Esophagus muscularis mucosa (tissue), 3 donors: ENCODE results near the gene IWS1.

ENCODE experiments used
- POLR2A ChIP-seq: fragments of 450-650 bp; IDR thresholded peaks from one replicate; pipeline ENCODE4 v1.6.1; 2017; ENCODE audit warnings: antibody characterized with exemption, moderate library complexity, mild to moderate bottlenecking, low read depth
- TF ChIP-seq, protein P1 (sequence below), 3 experiments: fragments of 200-600 bp in 2 of 3; fragments of 450-650 bp in 1 of 3; sonication (generic) in 2 of 3; IDR thresholded peaks; one replicate each; pipeline ENCODE4 v1.5.1; 2017 to 2019; ENCODE audit warnings: antibody characterized with exemption in 3 of 3, mild to moderate bottlenecking in 2 of 3, moderate library complexity in 1 of 3

DNA sequence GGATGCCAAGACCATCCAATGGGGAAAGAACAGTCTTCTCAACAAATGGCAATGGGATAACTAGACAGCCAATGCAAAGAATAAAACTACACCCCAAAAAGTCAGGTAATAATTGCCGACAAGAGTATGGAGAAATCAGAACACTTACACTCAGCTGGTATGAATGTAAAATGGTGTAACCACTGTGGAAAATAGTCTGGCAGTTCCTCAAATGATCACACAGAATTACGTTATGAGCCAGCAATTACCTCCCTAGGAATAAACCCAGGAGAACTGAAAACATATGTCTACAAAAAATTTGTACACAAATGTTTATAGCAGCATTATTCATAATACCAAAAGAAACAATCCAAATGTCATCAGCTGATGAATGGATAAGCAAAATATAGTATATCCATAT is 8.8 kb downstream of the IWS1 start:
- TF ChIP-seq, protein P1, sequence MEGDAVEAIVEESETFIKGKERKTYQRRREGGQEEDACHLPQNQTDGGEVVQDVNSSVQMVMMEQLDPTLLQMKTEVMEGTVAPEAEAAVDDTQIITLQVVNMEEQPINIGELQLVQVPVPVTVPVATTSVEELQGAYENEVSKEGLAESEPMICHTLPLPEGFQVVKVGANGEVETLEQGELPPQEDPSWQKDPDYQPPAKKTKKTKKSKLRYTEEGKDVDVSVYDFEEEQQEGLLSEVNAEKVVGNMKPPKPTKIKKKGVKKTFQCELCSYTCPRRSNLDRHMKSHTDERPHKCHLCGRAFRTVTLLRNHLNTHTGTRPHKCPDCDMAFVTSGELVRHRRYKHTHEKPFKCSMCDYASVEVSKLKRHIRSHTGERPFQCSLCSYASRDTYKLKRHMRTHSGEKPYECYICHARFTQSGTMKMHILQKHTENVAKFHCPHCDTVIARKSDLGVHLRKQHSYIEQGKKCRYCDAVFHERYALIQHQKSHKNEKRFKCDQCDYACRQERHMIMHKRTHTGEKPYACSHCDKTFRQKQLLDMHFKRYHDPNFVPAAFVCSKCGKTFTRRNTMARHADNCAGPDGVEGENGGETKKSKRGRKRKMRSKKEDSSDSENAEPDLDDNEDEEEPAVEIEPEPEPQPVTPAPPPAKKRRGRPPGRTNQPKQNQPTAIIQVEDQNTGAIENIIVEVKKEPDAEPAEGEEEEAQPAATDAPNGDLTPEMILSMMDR (IDR thresholded peaks at IDR 0.05): no peak
- TF ChIP-seq POLR2A: no peak
